ENCODE measurements around the gene NEURL3. TPM values are rescaled to one million over a fixed set of nuclear protein-coding genes. Genes with fewer than 3 reads are reported as not detected.

NEURL3 gene
- total RNA-seq, 4 donors from 2014 or later = 0.56 TPM; not detected in 3

DNA sequence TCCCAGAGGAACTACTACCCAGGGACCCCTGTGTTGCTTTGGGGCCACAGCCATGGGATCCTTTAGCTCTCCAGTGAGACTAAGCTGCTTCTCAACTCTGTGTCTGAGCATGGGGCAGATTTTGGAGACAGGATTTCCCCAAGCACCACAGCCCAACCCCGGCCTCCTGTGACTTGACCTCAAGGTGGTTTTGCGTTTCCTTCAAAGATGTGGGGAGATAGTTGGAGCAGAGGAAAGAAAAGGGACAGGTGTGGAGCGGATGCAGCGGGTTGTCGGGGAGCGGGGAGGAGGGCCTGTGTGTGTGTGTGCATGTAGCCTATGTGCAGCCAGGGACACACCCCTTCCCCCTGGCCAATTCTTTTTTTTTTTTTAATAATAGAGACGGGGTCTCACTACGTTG lies 41.6 kb upstream of the NEURL3 start:
- no peak for ATAC-seq (ENCODE audit: low FRiP score)

DNA sequence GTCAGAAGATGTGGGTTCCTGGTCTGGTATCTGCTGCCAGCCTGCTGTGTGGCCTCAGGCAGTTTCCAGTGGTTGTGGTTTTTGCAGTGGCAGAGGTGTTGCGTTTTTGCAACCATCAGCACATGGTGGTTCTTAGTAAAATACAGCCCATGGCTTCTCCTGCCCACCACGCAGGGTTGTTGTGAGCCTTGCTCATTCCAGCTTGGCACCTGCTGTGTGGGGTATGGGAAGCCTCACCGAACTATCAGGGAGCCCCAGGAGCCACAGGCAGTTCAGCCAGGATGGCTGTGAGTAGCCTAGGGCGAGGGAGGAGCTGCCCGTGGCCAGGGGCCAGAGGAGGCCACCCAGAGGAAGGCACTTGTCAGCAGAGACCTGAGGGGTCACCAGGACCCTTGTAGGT lies 41.2 kb upstream of the NEURL3 start:
- ATAC-seq (ENCODE audit: low FRiP score) (no peak), DNase-seq (ENCODE audit: low spot score) (no peak)
- TF ChIP-seq, protein P1, sequence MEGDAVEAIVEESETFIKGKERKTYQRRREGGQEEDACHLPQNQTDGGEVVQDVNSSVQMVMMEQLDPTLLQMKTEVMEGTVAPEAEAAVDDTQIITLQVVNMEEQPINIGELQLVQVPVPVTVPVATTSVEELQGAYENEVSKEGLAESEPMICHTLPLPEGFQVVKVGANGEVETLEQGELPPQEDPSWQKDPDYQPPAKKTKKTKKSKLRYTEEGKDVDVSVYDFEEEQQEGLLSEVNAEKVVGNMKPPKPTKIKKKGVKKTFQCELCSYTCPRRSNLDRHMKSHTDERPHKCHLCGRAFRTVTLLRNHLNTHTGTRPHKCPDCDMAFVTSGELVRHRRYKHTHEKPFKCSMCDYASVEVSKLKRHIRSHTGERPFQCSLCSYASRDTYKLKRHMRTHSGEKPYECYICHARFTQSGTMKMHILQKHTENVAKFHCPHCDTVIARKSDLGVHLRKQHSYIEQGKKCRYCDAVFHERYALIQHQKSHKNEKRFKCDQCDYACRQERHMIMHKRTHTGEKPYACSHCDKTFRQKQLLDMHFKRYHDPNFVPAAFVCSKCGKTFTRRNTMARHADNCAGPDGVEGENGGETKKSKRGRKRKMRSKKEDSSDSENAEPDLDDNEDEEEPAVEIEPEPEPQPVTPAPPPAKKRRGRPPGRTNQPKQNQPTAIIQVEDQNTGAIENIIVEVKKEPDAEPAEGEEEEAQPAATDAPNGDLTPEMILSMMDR (IDR thresholded peaks at IDR 0.05) = no peak

More for the DNA sequence above, 41.6 kb upstream of the NEURL3 start:
- TF ChIP-seq, protein P1 (IDR thresholded peaks at IDR 0.05) = no peak
- no peak for DNase-seq (ENCODE audit: low spot score)

DNA sequence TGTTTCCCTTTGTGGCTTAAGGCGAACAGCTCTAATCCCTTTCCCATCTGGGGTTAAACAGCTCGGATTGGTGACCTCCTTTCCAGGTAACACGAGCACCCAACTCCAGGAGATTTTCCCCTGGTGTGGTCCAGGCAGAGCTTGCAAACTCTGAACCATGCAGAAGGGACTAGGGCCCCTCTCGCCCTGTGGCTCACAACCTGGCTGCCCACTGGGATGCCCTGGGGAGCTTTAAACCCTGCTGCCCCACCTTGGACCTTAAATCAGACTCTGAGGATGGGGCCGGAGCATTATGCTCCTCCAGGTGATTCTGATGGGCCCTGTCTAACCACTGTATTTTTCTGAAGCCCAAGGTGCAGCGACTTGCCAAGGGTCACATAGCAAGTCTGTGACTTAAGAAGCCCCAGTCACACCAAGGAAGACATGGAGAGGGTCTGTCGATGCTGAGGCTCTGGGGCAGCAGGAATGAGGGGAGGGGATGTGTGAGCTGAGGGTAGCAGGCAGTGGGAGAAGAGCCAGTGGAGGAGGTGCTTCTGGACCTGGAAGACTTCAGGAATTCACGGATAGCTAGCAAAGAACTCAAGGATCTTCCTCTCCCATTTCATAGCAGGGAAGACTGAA lies 37.3 kb upstream of the NEURL3 start:
- TF ChIP-seq, protein P1 (IDR thresholded peaks at IDR 0.05) = no peak
- DNase-seq (ENCODE audit: low spot score) = no peak

DNA sequence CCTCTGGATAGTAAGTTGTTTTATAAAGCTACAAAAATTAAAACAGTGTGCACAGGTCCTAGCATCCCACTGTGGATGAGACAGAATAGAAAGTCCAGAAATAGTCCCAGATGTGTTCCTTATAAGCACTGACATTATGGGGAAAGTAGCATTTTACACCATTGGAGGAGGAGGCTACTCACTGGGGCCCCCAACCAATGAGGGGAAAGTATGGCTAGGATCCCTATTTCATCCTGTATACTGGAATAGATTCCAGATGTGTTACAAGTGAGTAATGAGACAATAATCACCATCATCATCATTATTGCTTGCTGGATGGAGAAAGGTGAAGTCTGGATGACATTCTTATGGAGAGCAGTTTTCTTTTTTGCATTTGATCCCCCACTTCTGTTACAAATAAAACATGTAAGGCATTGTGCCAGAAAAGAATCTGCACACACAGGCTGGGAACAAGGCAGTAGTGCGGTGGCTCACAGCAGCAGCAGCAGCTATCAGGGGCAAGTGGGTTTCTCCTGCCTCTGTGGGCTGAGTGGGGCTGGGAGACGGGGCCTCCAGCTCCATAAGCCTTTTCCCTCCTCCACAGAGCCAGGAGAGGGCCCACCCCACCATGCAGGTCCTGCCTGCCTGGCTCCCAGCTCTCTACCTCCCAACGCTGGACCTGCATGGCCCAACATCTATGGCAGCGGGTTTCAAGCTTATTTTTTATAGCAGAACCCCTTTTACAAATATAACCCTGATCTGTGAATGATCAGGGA lies 36.4 kb upstream of the NEURL3 start:
- ATAC-seq (ENCODE audit: low FRiP score) (no peak), DNase-seq (ENCODE audit: low spot score) (no peak)
- TF ChIP-seq, protein P1 (IDR thresholded peaks at IDR 0.05) = no peak

More for the DNA sequence above, 37.3 kb upstream of the NEURL3 start:
- no peak for ATAC-seq (ENCODE audit: low FRiP score)

DNA sequence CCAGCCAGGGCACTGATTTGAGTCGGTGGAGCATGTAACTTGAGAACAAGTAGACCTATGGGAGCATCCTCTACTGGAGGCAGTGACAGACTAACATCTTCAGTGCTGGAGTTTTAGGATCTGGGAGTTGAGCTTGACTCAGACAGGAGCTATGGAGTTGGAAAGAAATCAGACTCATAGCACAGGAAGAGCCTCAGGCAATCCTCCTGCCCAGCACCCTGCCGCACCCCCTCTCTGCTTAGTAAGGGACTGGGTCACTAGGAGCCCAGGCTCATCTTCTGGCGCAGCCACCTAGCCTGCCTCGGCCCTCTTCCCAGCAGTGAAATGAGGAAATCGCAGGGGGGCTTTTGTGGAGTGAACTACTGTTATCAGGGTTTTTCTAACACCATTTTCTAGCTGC lies 35.0 kb upstream of the NEURL3 start:
- ATAC-seq (ENCODE audit: low FRiP score) = no peak
- no peak for DNase-seq (ENCODE audit: low spot score)
- TF ChIP-seq, protein P1 (IDR thresholded peaks at IDR 0.05) = no peak

DNA sequence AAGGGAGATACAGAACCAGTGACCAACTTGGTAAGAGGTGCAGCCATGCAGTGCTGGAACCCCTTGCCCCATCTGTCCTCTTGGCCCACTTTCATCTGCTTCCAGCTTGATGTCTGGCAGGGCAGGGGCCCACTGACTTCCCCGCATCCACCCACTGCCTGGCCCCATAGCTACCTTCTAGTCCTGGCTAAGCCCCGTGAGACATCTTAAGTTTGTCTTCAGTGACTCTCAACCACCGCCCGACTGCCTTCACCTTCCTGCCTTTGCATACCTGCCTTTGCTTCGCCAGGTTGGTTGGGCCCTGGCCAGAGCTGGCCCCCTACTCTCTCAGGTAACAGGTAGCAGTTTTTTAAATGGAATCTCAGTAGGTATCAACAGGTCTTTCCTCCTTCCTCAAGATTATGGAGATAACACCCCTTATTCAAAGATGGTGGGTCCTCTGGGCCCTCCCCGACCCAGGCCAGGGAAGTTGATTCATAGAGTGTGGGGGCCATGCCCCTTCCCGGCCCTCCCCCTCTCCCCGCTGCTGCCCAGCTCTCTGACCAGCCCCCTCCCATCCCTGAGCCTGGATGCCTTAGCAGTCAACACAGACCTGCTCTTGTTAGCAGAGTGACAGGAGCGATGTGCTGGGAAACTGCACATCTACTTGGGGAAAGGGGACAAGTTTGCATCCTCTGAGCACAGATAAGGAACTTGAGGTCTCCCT lies 34.2 kb upstream of the NEURL3 start:
- TF ChIP-seq, protein P1 (IDR thresholded peaks at IDR 0.05) = no peak
- no peak for DNase-seq (ENCODE audit: low spot score)
- ATAC-seq (ENCODE audit: low FRiP score) = no peak
